HG03457 (cell line): ENCODE data around the gene CD24.
"Not testable (repeated sequence)": the region's sequence is repeated elsewhere in the genome, so short reads cannot be mapped to it uniquely, and the experiment has no call there.

Experiments
- ATAC-seq: cut with Tn5 transposase; IDR thresholded peaks from one replicate; pipeline ENCODE4 v1.9.1; 2021; ENCODE audit warnings: moderate number of reproducible peaks; ENCODE audit not compliant: unreplicated experiment

CD24 gene, protein sequence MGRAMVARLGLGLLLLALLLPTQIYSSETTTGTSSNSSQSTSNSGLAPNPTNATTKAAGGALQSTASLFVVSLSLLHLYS

DNA sequence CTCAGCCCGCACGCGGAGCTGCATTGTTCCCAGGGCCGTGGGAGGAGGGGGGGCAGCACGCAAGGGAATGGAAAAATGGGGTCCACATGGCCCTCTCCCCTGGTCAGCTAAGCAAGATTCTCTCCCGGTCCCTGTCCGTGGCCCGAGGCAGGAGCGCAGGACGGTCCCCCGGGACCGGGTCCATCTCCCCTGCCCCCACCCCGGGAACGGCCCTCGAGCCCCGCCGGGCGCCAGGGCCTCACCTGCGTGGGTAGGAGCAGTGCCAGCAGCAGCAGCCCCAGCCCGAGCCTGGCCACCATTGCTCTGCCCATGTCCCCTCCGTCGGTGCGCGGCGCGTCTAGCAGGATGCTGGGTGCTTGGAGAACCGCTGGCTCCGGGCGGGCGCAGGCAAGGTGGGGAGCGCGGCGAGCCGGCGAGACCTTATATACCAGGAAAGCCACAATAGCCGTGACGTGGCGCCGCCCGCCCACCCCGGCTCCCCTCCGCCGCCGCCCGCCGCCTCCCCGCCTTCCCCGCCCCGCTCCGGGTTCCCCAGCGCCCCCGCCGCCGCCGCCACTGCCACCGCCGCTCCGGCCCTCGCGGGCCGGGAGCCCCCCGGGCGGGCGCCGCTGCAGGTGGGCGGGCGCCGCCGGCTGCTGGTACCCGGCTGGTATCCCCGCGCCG lies at the start of gene CD24:
TSS of gene CD24 (minus strand) at position 394 of the 663 bp plus-strand sequence. CDS start at position 311, 83 bp downstream.
- no peak for ATAC-seq

GRCh38 chr6:107021446-107022185 lies 47.1 kb upstream of the CD24 start:
- no peak for ATAC-seq

GRCh38 chr6:107020239-107020638 lies 45.7 kb upstream of the CD24 start:
- no peak for ATAC-seq

GRCh38 chr6:107019628-107020027 lies 45.1 kb upstream of the CD24 start:
- not testable (repeated sequence) for ATAC-seq

DNA sequence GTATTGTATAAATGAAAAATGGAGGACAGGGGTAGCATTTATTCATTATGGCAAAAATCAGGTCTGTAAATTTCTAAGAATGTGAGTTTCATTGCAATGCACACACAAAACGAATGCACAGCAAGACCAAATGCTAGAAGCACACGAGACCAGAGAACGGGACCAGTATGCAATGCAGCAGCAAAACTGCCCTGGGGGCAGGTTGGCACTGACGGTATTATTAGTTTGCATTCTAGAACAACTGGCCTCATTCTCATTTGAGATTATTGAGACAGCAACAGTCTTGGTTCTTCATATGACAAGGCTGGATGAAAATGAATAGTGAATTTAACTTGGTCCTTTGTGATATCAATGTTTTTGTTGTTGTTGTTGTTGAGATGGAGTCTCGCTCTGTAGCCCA lies 44.5 kb upstream of the CD24 start:
- no peak for ATAC-seq

DNA sequence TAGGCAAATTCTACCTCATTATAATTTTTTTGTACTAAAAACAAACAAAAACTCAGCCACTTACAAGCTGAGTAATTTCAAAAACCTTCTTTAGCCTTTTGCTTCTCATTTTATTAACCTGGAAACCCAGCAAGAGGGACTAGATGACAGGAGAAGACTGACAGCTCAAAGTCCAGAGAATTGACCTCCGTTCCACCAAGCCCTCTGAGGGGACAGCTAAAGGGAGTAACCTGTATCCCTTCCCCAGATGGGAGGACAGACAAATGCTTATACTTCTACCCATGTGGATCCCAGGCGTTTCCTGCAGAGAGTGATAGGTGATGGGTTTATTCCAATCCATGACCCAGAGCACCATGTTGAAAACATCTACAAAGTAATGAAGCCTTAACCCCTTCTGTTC lies 35.0 kb upstream of the CD24 start:
- ATAC-seq = no peak

GRCh38 chr6:106997392-106998158 lies 23.0 kb upstream of the CD24 start:
- ATAC-seq = no peak

- no peak for ATAC-seq
Measured at GRCh38 chr6:106995640-106996039, 21.1 kb upstream of the CD24 start.

GRCh38 chr6:106989737-106990136 lies 15.2 kb upstream of the CD24 start:
- not testable (repeated sequence) for ATAC-seq

DNA sequence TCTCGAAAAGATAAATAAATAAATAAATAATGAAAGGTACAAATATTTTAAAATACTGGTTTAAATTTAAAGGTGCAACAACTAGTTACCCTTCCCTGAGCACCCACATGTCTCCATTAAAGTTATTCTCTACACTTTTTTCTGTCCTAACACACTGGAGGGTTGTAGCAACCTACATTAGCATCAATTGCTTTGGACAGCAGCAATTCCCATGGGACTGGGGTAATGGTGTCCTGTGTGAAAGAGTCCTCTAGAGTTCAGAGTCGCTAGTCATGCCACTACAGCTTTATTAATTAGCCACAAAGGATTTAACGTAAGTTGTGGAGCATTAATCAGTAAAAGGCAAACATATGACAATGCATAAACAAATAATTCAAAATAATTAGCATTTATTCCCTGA lies 14.1 kb upstream of the CD24 start:
- ATAC-seq = no peak

GRCh38 chr6:106981926-106982325 lies 7.4 kb upstream of the CD24 start:
- ATAC-seq = no peak

DNA sequence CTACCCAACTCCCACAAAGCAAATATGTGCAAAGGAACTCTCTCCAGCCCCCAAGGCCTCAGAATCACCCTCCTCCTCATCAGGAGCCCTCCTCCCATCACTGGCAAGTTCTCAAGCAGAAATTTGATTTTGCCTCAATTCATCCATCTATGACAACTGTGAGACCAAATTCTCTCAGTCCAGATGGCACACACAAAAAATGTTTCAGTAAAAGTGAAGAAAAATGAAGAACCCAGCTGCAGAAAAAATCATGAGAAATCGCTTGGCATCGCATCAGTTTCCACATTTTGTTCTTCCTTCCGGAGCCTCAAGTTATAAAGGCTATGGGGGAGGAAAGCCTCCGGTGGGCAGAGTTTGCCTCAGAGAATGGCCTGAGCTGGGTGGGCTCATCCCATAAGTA lies 6.4 kb upstream of the CD24 start:
- ATAC-seq = no peak

DNA sequence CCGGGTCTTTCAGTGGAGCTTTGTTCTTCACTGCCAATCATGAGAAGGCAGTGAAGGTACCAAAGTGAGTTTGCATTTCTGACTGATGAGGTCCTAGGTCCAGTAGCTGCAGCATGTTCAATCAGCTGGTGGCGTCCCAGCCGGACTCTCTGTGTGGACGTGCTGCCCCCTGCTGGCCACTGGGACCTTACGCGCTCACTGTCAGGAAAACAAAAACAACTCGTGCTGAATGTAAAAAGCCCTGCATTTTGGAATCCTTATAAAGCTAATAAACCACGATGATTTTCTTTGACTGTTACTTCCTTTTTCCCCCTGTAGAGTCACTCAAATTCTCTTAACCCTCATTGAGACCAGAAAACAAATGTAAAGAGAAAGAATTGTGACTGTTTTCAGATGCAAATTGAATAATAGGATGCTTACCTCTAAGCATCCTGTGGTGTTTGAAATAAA lies 4.9 kb upstream of the CD24 start:
- no peak for ATAC-seq

DNA sequence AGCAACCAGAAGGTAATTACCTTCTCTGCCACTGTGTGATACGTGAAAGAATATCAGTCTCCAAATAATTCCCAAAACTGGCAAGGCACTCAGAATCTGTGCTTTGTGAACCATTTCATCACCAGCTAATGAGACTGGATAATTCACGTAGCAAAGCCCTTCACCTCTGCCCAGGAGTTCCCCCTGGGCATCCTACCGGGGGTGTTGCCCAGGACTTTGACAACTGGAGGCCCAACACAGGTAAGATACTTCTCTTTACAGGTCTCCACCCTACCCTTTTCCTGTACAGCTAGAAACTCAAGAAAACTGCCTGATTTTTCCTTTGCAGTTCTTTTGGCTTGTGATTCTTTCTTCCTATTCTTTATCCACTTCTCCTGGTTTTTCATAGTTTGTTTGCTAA lies 2.7 kb upstream of the CD24 start:
- ATAC-seq = no peak

- no peak for ATAC-seq
Measured at GRCh38 chr6:106976270-106976669, 1.7 kb upstream of the CD24 start.

DNA sequence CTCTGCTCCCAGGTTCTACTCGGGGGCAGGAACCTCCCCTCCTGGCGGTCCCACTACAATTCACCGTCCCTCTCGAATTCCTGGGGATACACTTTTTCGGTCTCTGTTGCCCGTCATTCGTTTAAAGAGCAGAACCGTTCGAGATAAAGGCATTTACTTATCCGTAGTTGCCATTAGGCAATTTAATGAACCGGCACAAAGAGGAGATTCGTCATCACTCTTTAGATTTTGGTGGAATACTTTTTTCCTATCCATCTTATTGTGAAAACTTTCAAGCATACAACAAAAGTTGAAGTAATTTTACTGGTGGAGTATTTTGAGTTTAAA lies 1.2 kb upstream of the CD24 start:
- no peak for ATAC-seq

DNA sequence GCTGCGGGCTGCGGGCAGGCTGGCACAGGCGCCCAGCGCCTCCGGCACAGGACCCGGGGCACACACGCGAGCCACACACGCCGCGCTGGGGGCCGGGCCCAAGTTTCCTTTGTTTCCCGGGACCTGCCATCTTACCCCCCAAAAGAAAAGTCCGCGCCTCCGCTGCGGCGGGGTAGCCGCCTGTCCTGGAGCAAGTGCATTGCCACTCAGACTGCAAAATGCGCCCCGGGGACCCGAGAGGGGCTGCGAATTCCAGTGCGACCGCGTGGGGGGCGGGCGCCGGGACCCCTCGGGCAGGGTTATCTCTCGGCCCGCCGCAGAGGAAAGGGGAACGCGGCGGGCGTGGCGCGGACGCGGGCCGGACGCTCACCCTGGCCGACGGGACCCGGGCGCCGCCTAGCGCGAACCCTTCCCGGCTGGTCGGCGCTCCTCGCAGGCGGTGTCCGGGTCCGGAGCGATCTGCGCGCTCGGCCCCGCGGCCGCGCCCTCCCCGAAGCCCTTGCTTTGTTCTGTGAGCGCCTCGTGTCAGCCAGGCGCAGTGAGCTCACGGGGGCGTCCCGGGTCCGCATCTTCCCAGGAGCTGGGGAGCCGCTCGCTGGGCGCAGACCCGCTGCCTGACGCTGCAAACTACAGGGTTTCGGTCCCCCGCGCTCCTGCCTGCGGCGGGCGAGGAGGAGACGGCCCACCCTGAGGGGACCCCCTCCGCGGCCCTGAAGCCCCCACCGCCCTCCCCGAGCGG lies 639 bp upstream of the CD24 start:
- ATAC-seq = no peak

DNA sequence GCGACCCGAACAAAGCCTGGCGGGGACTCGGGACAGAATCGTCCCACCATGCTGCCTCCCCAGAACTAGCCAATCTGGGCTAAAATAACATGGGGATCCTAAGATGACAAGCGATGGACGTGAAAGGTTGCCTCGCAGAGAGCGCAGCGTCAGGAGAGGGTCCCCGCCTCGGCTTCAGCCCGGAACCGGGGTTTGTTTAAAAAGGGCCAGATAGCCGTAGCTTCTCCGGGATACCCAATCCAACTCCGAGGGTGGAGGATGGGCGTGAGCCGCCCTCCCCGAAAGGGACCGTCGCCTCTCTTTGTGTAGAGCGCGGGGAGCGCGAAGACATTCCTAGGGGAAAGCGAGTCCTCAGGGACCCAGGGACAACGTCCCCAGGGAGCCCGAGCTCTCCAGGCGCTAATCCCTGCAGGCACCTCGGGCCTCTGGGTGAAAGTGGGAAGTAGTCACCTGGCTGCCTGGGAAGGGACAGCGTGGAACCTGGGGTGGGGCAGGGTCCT lies 643 bp downstream of the CD24 start:
- no peak for ATAC-seq

DNA sequence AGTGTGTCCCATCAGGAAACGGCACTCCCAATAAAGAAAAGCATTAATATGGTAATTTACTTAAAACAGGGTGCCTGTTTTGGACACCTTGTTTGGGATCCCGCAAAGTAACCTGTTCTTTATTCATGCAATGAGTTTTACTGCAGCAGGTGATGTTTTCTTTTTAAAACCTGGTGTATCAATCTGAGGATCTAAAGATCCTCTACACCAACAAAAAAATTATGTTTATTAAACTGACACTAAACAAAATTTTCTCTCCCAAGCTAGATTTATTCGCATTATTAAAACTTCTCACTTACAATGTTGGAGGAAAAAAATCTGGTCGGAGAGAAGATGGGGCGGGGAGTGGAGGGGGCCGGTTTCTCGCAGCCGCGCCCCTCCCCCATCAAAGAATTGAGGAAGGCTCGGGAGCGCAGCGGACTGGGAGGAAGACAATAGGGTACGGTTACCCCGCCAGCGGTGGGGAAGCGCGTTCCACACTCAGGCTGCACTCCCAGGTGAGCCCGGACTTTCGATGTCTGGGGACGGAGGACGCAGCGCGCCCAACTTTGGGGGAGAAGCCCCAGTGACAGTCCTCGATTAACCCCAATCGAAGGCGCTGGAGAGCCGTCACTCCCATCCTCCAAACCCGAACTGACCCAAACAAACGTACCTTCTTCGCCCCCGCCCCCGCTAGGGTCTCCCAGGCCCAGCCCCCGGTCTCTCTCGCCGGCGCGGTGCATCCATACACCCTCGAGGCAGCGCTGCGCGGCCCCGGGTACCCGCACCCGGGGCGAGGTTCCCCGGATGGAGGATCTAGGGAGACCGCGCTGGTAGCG lies 1.3 kb downstream of the CD24 start:
- no peak for ATAC-seq

- no peak for ATAC-seq
Measured at GRCh38 chr6:106972500-106972899, 2.0 kb downstream of the CD24 start.
